ENCODE results near the gene USP17L15.
"Not testable (repeated sequence)": the region's sequence is repeated elsewhere in the genome, so short reads cannot be mapped to it uniquely, and the experiment has no call there.

GRCh38 chr4:9214701-9215100 lies 19.5 kb upstream of the USP17L15 start:
- TF ChIP-seq POLR2A, CTCF (IDR thresholded peaks at IDR 0.05): not testable (repeated sequence)

All from breast epithelium (tissue), 3 donors.